IMR-90 (cell line): ENCODE measurements around the gene SLC25A28.

Experiments
- CEBPB ChIP-seq: IDR thresholded peaks from 2 replicates; pipeline ENCODE4 v1.6.1; 2012; ENCODE audit warnings: low read depth, low read length, improper control_type of control experiment
- CTCF ChIP-seq: conservative IDR thresholded peaks from 2 replicates; pipeline ENCODE4 v1.5.1; 2012; ENCODE audit warnings: mild to moderate bottlenecking, low read depth, low read length, improper control_type of control experiment
- ELK1 ChIP-seq: fragments of 150-350 bp; IDR thresholded peaks from 2 replicates; pipeline ENCODE4 v1.6.1; 2016; ENCODE audit warnings: low read depth, mild to moderate bottlenecking, low read length, moderate library complexity, borderline replicate concordance
- MAFK ChIP-seq: IDR thresholded peaks from 2 replicates; pipeline ENCODE4 v1.6.1; 2012; ENCODE audit warnings: low read depth, low read length, improper control_type of control experiment
- POLR2A ChIP-seq: IDR thresholded peaks from 2 replicates; pipeline ENCODE4 v1.6.1; 2012; ENCODE audit warnings: mild to moderate bottlenecking, low read depth, low read length
- USF2 ChIP-seq: fragments of 150-350 bp; IDR thresholded peaks from 2 replicates; pipeline ENCODE4 v1.6.1; 2017; ENCODE audit warnings: mild to moderate bottlenecking, antibody characterized with exemption, low read length, low read depth

GRCh38 chr10:99623919-99624318 is 3.7 kb upstream of the SLC25A28 start:
- TF ChIP-seq CTCF (no peak), POLR2A (no peak), USF2 (no peak), ELK1 (no peak), MAFK (no peak), CEBPB (no peak)
